HEK293 (cell line): Measurements from ENCODE around the gene MCM6.

ENCODE experiments used
- CTCF ChIP-seq: fragments of 450-650 bp; formaldehyde crosslinking; IDR thresholded peaks from 2 replicates; pipeline ENCODE4 v1.5.1; 2016; ENCODE audit warnings: missing biosample characterization, missing genetic modification characterization
- ZFP41 ChIP-seq: fragments of 450-650 bp; formaldehyde crosslinking; IDR thresholded peaks from 2 replicates; pipeline ENCODE4 v1.5.1; 2016; ENCODE audit warnings: missing biosample characterization, missing genetic modification characterization, borderline replicate concordance
- ZNF121 ChIP-seq: fragments of 450-650 bp; formaldehyde crosslinking; IDR thresholded peaks from 2 replicates; pipeline ENCODE4 v1.5.1; 2016; ENCODE audit warnings: missing biosample characterization, missing genetic modification characterization
- ZSCAN16 ChIP-seq: fragments of 450-650 bp; formaldehyde crosslinking; IDR thresholded peaks from 2 replicates; pipeline ENCODE4 v1.5.1; 2016; ENCODE audit warnings: missing biosample characterization, missing genetic modification characterization

GRCh38 chr2:135822855-135823254 is 53.4 kb downstream of the MCM6 start:
- TF ChIP-seq ZSCAN16 = no peak
- TF ChIP-seq CTCF (tag by site-specific recombination) = no peak
- no peak for TF ChIP-seq ZFP41
- no peak for TF ChIP-seq ZNF121
